ENCODE measurements around the gene BASP1. TPM values are rescaled to one million over a fixed set of nuclear protein-coding genes. Genes with fewer than 3 reads are reported as not detected.
"Not testable (repeated sequence)": the region's sequence is repeated elsewhere in the genome, so short reads cannot be mapped to it uniquely, and the experiment has no call there.

The BASP1 gene
- total RNA-seq, 1 donor from 2014 or later: 78.7 TPM

DNA sequence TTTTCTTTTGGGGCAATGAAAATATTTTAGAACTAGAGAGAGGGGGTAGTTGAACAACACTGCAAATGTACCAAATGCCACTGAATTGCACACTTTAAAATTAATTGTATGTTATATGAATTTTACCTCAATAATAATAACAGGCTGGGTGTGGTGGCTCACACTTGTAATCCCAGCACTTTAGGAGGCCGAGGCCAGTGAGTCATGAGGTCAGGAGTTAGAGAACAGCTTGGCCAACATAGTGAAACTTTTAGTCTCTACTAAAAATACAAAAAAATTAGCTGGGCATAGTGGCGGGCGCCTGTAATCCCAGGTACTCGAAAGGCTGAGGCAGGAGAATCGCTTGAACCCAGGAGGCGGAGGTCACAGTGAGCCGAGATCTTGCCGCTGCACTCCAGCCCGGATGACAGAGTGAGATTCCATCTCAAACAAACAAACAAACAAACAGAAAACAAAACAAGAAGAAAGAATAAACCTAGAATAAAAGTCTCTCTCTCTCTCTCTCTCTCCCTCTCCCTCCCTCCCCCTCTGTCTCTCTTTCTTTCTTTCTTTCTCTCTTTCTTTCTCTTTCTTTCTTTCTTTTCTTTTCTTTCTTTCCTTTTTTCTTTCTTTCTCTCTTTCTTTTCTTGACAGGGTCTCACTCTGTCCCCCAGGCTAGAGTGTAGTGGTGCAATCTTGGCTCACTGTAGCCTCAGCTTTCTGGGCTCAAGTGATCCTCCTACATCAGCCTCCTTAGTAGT lies 91.1 kb downstream of the BASP1 start:
- TF ChIP-seq, protein P1, sequence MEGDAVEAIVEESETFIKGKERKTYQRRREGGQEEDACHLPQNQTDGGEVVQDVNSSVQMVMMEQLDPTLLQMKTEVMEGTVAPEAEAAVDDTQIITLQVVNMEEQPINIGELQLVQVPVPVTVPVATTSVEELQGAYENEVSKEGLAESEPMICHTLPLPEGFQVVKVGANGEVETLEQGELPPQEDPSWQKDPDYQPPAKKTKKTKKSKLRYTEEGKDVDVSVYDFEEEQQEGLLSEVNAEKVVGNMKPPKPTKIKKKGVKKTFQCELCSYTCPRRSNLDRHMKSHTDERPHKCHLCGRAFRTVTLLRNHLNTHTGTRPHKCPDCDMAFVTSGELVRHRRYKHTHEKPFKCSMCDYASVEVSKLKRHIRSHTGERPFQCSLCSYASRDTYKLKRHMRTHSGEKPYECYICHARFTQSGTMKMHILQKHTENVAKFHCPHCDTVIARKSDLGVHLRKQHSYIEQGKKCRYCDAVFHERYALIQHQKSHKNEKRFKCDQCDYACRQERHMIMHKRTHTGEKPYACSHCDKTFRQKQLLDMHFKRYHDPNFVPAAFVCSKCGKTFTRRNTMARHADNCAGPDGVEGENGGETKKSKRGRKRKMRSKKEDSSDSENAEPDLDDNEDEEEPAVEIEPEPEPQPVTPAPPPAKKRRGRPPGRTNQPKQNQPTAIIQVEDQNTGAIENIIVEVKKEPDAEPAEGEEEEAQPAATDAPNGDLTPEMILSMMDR (IDR thresholded peaks at IDR 0.05; ENCODE audit: insufficient read depth, low read length, severe bottlenecking): no peak
- Histone ChIP-seq H3K27me3 (ENCODE audit: control insufficient read depth, insufficient read depth, low read length) (no peaks in the 10 kb centered on the region), H3K4me3 (ENCODE audit: low read depth, low read length) (no peak overlapping the region), H3K36me3 (ENCODE audit: control insufficient read depth, insufficient read depth, low read length) (no peaks in the 10 kb centered on the region)
- FAIRE-seq (no peak), DNase-seq (ENCODE audit: low read depth) (no peak)

DNA sequence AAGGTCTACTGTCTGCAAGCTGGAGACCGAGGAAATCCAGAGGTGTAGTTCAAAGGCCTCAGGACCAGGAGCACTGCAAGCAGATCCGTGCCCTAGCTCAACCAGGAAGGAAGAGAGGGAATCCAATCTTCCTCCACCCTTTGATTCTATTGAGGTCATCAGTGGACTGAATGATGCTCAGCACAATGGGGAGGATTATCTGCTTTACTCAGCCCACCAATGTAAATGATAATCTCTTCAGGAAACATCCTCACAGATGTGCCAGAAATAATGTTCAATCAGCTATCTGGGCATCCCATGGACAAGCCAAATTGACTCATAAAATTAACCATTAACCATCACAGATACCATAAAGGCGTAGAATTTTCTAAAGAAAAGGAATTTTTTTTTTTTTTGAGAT lies 92.0 kb downstream of the BASP1 start:
- DNase-seq (ENCODE audit: low read depth) (no peak), FAIRE-seq (no peak)
- Histone ChIP-seq H3K36me3 (ENCODE audit: control insufficient read depth, insufficient read depth, low read length) (no peaks in the 10 kb centered on the region), H3K27me3 (ENCODE audit: control insufficient read depth, insufficient read depth, low read length) (no peaks in the 10 kb centered on the region), H3K4me3 (ENCODE audit: low read depth, low read length) (no peak overlapping the region)
- TF ChIP-seq, protein P1 (IDR thresholded peaks at IDR 0.05; ENCODE audit: insufficient read depth, low read length, severe bottlenecking): no peak

DNA sequence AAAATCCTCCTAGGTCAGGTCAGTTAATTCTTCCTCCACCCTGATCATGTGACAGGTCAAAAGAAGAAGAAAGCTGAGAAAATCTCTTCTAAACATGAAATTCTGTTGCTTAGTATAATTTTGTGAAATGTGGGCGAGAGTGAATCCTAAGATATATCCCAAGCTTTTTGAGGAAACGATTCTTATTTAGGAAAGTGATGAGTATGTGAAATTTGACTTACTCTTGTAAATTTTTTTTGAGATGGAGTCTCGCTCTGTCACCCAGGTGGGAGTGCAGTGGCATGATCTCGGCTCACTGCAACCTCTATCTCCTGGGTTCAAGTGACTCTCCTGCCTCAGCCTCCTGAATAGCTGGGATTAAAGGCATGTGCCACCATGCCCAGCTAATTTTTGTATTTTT lies 93.1 kb downstream of the BASP1 start:
- FAIRE-seq; H3K27me3 ChIP-seq (ENCODE audit: control insufficient read depth, insufficient read depth, low read length); H3K36me3 ChIP-seq (ENCODE audit: control insufficient read depth, insufficient read depth, low read length); DNase-seq (ENCODE audit: low read depth); H3K4me3 ChIP-seq (ENCODE audit: low read depth, low read length): not testable (repeated sequence)

DNA sequence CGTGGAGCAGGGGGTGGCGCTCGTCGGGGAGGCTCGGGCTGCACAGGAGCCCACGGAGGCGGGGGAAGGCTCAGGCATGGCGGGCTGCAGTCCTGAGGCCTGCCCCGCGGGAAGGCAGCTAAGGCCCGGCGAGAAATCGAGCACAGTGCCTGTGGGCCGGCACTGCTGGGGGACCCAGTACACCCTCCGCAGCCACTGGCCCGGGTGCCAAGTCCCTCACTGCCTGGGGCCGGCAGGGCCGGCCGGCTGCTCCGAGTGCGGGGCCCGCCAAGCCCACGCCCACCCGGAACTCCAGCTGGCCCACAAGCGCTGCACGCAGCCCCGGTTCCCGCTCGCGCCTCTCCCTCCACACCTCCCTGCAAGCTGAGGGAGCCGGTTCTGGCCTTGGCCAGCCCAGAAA lies 94.4 kb downstream of the BASP1 start:
- H3K4me3 ChIP-seq (ENCODE audit: low read depth, low read length); FAIRE-seq; H3K36me3 ChIP-seq (ENCODE audit: control insufficient read depth, insufficient read depth, low read length); H3K27me3 ChIP-seq (ENCODE audit: control insufficient read depth, insufficient read depth, low read length); DNase-seq (ENCODE audit: low read depth): not testable (repeated sequence)

DNA sequence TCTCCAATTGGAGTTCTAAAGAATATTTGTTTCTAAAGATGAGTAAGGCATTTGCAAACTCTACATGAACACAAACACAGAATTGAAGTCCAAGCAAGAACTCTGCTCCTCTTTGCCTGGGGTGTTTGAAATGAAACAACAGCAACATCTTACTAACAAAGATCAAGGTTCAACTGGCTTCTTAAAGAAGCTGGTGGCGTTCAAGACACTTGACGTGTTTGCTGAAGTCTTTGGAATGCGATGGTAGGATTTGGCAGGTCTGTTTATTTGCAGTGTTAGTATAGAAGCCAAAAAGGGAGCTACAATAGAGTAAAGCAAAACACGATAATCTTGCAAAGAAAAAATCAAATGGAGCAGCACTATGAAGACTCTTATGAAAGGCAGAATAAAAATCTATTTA lies 94.9 kb downstream of the BASP1 start:
- DNase-seq (ENCODE audit: low read depth) (no peak), FAIRE-seq (no peak)
- TF ChIP-seq, protein P1 (IDR thresholded peaks at IDR 0.05; ENCODE audit: insufficient read depth, low read length, severe bottlenecking): no peak
- no peak overlapping the region for H3K4me3 ChIP-seq (ENCODE audit: low read depth, low read length)
- H3K36me3 ChIP-seq (ENCODE audit: control insufficient read depth, insufficient read depth, low read length): no peaks in the 10 kb centered on the region
- H3K27me3 ChIP-seq (ENCODE audit: control insufficient read depth, insufficient read depth, low read length): no peaks in the 10 kb centered on the region

DNA sequence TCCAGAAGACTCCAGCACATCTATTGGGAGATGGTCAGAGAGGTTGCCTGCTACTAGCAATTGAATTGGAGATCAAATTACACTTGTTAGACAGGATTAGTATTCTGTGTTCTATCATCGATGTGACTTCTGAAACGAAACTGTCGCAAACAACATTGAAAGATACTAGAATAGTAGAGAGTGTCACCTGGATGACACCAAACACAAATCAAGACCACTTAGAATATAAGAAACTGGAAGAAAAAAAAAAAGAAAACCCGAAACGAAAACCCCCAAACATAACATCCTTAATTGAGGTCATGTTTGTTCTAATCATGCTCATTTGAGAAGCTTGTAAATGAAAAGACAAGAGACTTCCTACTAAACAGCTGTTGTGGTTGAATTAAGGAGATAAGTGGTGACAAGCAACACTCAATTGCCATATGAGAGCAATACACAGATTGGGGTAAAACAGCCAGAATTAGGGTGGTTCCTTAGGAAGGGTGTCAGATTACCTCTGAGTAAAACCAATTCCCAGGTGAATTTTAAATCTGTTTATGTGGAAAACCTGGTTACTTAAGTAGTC lies 97.6 kb downstream of the BASP1 start:
- H3K27me3 ChIP-seq (ENCODE audit: control insufficient read depth, insufficient read depth, low read length): no peaks in the 10 kb centered on the region
- no peaks in the 10 kb centered on the region for H3K36me3 ChIP-seq (ENCODE audit: control insufficient read depth, insufficient read depth, low read length)
- FAIRE-seq: no peak
- TF ChIP-seq, protein P1 (IDR thresholded peaks at IDR 0.05; ENCODE audit: insufficient read depth, low read length, severe bottlenecking): no peak
- no peak overlapping the region for H3K4me3 ChIP-seq (ENCODE audit: low read depth, low read length)
- DNase-seq (ENCODE audit: low read depth): no peak
